Vagina (tissue), 2 donors: ENCODE data around the gene SLC8A1.

Experiments used
- POLR2A ChIP-seq, 2 donors: fragments of 450-650 bp; IDR thresholded peaks; one replicate each; pipeline ENCODE4 v1.6.1; 2017; ENCODE audit warnings: antibody characterized with exemption in 2 of 2, mild to moderate bottlenecking in 2 of 2, moderate library complexity in 2 of 2
- POLR2AphosphoS5 ChIP-seq, 2 donors: sonication (generic); formaldehyde crosslinking; IDR thresholded peaks; one replicate each; pipeline ENCODE4 v1.9.0; 2017; ENCODE audit warnings: antibody characterized with exemption in 2 of 2, mild to moderate bottlenecking in 2 of 2, low read depth in 1 of 2; ENCODE audit not compliant: insufficient read depth in 1 of 2
- TF ChIP-seq, protein P1 (sequence below), 3 experiments: fragments of 450-650 bp in 2 of 3; fragments of 200-600 bp in 1 of 3; sonication (generic) in 1 of 3; IDR thresholded peaks; one replicate each; pipeline ENCODE4 v1.5.1; 2017 to 2019; ENCODE audit warnings: antibody characterized with exemption in 3 of 3, mild to moderate bottlenecking in 2 of 3, moderate library complexity in 2 of 3

GRCh38 chr2:40177366-40177765, 274.5 kb downstream of the SLC8A1 start:
- TF ChIP-seq, protein P1, sequence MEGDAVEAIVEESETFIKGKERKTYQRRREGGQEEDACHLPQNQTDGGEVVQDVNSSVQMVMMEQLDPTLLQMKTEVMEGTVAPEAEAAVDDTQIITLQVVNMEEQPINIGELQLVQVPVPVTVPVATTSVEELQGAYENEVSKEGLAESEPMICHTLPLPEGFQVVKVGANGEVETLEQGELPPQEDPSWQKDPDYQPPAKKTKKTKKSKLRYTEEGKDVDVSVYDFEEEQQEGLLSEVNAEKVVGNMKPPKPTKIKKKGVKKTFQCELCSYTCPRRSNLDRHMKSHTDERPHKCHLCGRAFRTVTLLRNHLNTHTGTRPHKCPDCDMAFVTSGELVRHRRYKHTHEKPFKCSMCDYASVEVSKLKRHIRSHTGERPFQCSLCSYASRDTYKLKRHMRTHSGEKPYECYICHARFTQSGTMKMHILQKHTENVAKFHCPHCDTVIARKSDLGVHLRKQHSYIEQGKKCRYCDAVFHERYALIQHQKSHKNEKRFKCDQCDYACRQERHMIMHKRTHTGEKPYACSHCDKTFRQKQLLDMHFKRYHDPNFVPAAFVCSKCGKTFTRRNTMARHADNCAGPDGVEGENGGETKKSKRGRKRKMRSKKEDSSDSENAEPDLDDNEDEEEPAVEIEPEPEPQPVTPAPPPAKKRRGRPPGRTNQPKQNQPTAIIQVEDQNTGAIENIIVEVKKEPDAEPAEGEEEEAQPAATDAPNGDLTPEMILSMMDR (IDR thresholded peaks at IDR 0.05) = no peak
- TF ChIP-seq POLR2AphosphoS5 (IDR thresholded peaks at IDR 0.05; ENCODE audit: insufficient read depth in 1 of 2, low read depth in 1 of 2) (no peak), POLR2A (IDR thresholded peaks at IDR 0.05) (no peak)
